Epidermal melanocyte (primary cell): ENCODE measurements around the gene BRINP2.

Source experiments
- DNase-seq: peaks from one replicate; pipeline ENCODE4 v3.0.0; 2011; ENCODE audit warnings: low spot score; ENCODE audit not compliant: insufficient read length

Gene BRINP2

GRCh38 chr1:177165069-177165439 lies 5.7 kb upstream of the BRINP2 start:
- no peak for DNase-seq

GRCh38 chr1:177171536-177172123 lies 872 bp downstream of the BRINP2 start:
- no peak for DNase-seq

- DNase-seq: no peak
These were observed 1.5 kb downstream of the BRINP2 start for GRCh38 chr1:177172272-177172671.

- no peak for DNase-seq
These were observed 2.1 kb downstream of the BRINP2 start for GRCh38 chr1:177172866-177173265.

- DNase-seq: no peak
These were observed 3.2 kb downstream of the BRINP2 start for GRCh38 chr1:177173976-177174375.

GRCh38 chr1:177174921-177175634 lies 4.3 kb downstream of the BRINP2 start:
- DNase-seq: no peak

- no peak for DNase-seq
These were observed 10.5 kb downstream of the BRINP2 start for GRCh38 chr1:177181280-177181630.

GRCh38 chr1:177181631-177182291 lies 11.0 kb downstream of the BRINP2 start:
- DNase-seq: peak; percentile 48

- no peak for DNase-seq
These were observed 13.1 kb downstream of the BRINP2 start for GRCh38 chr1:177183836-177184235.

GRCh38 chr1:177185209-177185608 lies 14.5 kb downstream of the BRINP2 start:
- no peak for DNase-seq

GRCh38 chr1:177186639-177187038 lies 15.9 kb downstream of the BRINP2 start:
- DNase-seq: no peak

- no peak for DNase-seq
These were observed 19.7 kb downstream of the BRINP2 start for GRCh38 chr1:177190308-177190970.

- no peak for DNase-seq
These were observed 27.5 kb downstream of the BRINP2 start for GRCh38 chr1:177198243-177198642.

- no peak for DNase-seq
These were observed 29.5 kb downstream of the BRINP2 start for GRCh38 chr1:177200290-177200689.

GRCh38 chr1:177206831-177207355 lies 36.1 kb downstream of the BRINP2 start:
- no peak for DNase-seq

- no peak for DNase-seq
These were observed 38.2 kb downstream of the BRINP2 start for GRCh38 chr1:177208920-177209319.

GRCh38 chr1:177209357-177209756 lies 38.6 kb downstream of the BRINP2 start:
- DNase-seq: peak; percentile 83

GRCh38 chr1:177210071-177210470 lies 39.3 kb downstream of the BRINP2 start:
- no peak for DNase-seq

GRCh38 chr1:177211231-177211630 lies 40.5 kb downstream of the BRINP2 start:
- DNase-seq: no peak

GRCh38 chr1:177216587-177217202 lies 45.9 kb downstream of the BRINP2 start:
- DNase-seq: no peak
